HG03135 (cell line): ENCODE measurements around the gene NAA10.

Source experiments
- ATAC-seq: cut with Tn5 transposase; IDR thresholded peaks from one replicate; pipeline ENCODE4 v1.9.1; 2021; ENCODE audit warnings: mild to moderate bottlenecking, moderate library complexity; ENCODE audit not compliant: unreplicated experiment

Gene NAA10

DNA sequence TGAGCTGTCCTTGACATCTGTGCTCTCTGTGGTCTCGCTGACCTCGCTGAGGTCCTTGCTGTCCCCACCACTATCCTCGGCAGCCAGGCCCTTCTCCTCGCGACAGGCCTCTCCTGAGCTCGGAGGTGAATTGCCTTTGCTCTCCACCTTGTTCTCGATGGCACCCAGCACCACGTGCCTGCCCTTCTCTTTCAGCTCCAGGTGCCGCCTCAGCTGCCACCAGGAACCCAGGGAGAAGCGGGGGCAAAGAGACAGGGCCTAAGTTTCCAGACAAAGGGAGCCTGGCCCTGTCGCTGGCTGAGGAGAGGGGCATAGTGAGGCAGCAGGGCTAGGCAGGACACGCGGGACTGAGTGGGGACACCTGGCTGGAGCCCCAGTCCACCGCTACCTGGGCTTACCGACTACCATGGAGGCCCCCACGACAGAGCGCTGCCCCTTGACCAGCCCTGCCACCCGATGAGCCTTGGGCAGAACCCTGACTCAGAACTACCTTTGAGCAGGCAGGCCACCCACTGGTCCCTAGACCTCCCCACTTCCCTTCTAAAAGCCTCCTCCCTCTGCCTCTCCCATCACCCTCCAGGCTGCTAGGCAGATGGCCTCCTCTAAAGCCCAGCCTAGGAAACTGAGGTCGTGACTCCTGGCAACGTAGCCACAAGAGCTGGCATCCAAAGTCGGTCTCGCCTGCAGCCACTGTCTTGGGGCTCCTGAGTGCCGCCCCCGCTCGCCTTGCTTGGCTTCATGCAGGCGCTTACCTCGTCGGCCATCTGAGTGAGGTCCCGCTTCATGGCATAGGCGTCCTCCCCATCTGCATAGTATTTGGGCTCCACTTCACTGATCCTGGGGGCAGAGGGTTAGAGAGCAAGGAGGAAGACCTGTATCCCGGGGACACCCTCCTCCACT is 4.6 kb downstream of the NAA10 start:
- no peak for ATAC-seq

DNA sequence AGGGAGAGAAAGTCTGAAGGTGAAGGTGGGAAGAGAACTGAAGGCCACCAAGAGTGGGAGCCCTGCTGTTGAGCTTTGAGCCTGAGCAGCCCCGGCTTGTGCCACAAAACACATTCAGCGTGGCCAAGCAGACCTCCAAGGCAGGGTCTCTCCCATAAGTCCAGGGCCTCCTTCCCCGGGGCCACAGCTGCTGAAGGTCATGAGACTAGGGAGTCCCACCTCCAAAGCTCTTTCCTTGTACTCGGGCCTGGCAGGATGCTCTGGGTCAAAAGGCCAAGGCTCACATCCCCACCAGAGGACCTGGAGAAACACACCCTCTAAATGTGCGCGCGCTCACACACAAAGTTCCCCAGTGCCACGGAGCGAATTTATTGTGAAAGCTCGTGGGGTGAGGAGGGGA is 5.3 kb downstream of the NAA10 start:
- no peak for ATAC-seq

DNA sequence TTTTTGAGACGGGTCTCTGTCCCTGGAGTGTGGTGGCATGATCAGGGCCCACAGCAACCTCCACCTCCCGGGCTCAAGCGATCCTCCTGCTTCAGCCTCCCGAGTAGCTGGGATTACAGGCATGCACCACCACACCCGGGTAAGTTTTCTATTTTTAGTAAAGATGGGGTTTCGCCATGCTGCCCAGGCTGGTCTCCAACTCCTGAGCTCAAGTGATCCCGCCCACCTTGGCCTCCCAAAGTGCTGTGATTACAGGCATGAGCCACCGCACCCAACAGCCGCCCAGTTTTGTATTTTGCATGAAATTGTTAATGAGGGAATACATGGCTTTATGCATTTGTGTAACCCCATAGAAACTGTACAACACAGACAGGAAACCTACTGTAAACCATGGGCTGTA is 6.0 kb downstream of the NAA10 start:
- no peak for ATAC-seq

DNA sequence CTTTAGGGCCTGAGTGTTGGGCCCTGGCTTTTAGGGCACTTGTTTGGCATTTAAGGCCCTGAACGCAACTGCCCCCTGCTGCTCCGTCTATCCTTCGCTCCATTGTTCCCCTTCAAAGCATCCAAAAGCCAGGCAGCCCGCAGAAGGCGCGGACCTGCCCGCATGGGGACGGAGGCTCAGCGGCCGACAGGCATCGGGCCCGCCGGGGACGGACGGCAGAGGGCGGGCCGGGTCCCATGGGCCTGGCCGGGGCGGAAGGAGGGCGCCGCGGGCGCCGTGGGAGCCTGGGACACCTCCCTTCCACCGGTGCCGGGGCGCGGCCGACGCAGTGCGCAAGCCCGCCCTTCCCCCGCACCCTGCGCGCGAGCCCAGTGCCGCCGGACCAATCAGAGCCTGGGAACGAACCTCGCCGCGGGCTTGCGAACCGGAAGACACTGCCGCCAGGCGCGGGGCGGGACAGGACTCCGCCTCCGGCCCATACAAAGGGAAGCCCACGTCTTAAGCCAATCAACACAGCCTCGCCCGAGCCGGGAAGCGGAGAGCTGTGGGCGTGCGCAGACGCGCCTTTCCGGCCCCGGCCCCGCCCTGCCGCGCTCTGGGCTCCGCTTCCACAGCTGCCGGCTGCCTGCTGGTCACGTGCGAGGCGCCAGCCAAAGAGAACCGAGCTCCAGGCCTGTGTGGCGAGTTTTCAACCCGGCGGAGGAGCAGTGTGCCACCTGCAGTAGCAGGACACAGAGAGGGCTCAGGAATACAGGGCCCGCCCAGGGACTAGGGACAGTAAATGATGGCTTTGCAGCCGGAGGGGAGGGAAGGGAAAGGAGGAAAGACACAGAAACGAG is 6.7 kb downstream of the NAA10 start:
- ATAC-seq = peak; percentile 73

DNA sequence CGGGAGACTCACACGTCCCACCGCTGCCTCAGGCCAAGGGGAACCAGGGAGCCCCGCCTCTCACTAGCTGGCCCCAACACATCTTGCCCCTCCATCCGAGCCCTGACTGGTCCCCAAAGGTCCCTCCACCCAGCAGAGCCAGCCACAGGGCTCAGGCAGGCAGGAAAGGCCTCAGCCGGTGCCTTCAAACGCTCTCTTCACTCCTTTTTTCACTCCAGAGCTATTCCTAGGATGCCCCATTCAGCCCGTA is 7.2 kb downstream of the NAA10 start:
- ATAC-seq = no peak

DNA sequence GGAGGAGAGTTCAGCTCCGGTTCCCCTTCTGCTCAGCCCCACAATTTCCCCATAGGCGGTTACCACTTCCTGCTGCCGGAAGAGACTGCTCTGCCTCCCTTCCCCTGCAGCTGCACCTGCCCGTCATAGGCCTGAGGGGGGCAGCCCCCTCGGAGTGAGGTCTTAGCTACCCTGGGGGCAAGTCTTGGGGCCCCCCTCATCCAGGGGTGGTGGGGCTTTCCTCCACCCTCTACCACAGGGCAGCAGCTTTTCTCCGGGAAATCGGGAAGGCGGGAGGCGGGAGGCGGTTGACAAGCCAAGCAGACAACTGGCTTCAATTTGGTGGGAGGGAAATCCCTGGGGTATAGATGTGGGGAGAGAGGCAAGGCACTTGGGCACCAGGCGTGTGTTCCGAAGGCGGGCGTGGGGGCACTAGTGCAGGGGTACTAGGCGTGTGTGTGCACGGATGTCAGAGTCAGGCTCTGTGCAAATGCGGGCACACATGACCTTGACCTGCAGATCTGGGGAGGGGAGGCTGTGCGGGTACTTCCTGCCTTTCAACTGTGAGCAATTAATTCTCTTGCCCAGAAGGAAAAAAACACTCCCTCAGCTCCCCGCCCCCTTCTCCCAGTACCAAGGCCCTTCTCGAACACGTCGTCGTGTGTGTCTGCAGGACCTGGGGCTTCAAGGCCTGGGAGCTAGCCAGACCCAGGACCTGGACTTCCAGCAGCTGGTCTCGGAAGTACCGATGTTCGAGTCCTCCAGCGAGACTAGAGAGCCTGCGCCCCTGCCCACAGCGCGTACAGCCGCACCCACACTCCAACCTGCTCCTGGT is 7.8 kb downstream of the NAA10 start:
- ATAC-seq = peak; percentile 50

DNA sequence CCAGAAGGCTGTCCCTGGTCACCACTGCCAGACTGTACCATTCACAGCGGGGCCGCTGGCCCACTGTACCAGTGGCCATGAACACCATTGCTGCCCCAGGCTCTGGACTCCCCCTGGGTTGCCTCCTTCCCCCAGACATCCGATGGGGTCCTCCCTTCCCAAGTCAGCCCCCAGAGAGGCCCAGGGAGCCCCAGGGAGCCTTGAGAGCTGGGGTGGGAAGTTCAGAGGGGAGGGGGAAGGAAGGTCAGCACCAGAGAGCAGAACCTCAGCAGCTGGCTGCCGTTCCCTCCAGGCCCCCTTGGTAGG is 8.3 kb downstream of the NAA10 start:
- peak; percentile 0 for ATAC-seq

DNA sequence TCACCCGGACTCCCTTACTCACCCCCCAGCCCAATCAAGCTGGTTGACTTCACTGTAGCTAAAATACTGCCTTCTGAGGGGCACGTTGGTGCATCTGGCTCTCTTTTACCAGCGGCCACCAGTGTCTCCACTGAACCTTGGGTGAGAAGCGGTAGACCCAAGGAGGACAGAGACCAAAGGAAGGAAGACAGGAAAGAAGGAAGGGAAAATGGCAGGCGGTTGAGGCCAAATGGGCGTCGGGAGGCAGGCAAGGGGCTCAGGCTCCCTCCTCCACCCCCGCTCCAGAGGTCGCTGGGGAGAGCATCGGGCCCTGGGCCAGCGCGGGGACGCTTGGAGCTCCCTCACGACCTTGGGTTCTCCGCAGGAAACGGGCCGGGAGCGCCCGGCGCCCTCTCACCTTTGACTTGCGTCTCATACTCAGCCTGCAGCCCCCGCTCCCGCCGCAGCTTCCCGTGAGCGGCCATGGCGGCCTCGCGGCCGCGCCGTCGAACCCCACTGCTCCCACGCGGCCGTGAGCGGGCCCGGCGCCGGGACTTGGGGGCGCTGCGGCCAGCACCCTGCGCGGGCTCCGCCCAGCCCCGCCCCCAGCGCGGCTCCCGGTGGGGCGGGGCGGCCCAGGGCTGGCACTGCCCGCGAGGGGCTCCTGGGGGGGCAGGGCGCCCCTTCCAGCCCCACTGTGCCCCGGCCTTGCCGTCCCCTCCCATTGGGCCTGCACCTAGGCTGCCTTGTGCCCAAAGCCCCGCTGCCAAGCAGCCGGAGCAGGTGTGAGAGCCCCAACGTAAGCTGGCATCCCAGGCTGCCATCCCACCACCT is 8.9 kb downstream of the NAA10 start, which contains the start of gene ARHGAP4:
TSS of gene ARHGAP4 (minus strand) at position 526 of the 813 bp plus-strand sequence. CDS start at position 464, 62 bp downstream.
- ATAC-seq = no peak

DNA sequence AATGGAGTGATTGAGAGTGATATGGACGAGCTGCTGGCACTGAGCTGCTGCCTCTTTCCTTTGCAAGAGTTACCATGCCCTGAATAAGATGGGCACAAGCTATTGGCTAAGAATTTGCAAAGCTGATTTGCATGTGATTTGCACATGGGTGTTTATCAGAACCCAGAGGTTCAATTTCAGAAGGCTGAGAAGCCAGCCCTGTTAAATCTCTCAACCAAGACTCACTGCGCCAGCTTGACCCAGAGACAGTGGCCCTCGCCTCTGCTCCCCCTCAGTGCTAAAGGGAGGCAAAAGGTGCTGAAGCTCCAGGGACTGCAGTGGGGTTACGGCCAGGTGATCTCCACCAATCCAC is 9.5 kb downstream of the NAA10 start:
- no peak for ATAC-seq

DNA sequence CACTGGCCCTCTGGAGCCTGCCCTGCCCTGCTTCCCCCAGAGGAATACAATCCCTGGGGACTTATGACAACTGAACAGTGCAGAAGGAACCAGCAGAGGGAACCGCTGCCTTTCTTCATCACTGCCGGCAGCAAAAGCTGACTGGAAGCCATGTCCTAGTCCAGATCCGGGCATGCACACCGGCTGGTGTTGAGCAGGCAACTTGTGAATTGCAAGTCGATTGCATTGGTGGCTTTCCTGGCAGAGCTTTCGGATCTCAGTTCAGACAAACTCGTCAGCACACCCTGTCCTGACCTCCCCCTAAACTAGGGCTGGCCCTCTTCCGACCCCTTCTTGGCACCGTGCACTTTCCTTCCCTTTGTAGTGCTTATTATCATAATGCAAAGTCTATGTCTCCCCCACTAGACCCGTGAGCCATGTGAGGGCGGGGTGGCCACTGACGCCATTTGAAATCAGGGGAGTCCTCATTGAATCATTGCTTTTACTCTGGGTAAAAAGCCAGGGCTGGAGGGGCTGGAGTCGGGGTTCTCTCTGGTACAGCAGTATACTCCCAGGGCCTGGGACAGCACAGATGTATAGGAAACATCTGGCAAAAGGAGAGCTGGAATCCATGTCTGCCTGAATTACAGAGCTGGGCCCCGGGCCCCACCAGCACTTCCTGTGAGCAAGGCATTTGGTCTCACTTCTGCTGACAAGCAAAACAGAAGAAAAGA is 10.5 kb downstream of the NAA10 start:
- ATAC-seq = no peak

DNA sequence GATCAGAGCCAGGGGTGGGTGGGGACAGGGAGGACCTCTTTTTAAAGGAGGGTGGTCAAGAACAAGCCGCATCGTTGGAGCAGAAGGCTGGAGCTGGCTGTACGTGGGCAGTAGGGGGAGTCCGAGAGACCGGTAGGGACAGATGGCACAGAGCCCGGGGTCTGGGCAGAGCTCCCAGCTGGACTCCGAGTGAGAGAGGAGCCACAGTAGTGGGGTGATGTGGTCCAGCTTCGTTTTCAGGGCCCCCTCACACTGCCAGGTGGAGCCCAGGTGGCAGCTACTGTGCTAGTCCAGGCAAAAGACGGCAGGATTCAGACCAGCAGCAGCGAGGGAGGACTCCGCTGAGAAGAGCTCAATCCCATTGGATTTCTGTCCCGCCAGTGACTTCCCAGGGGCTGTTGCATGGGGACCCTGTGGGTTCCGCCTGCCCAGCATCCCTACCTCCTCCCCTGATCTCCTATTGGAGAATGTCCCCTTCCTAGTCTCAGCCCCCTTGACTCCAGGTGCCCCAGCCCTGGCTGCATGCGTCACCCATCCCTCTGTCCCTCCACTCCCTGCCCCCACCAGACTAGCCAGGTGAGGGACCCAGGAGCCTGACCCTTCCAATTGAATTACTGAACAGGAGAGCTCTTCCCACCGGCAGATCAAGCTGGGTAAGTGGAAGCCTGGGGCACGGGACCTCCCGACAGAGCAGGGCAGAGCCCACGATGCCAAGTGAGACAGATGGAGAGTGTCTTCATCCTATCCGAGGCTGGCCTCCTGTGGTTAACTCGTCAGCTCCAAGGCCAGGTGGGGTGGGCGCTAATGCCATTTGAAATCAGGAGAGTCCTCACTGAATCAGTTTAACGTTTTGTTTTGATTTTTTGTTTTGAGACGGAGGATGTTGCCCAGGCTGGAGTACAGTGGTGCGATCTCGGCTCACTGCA is 11.6 kb downstream of the NAA10 start:
- no peak for ATAC-seq

DNA sequence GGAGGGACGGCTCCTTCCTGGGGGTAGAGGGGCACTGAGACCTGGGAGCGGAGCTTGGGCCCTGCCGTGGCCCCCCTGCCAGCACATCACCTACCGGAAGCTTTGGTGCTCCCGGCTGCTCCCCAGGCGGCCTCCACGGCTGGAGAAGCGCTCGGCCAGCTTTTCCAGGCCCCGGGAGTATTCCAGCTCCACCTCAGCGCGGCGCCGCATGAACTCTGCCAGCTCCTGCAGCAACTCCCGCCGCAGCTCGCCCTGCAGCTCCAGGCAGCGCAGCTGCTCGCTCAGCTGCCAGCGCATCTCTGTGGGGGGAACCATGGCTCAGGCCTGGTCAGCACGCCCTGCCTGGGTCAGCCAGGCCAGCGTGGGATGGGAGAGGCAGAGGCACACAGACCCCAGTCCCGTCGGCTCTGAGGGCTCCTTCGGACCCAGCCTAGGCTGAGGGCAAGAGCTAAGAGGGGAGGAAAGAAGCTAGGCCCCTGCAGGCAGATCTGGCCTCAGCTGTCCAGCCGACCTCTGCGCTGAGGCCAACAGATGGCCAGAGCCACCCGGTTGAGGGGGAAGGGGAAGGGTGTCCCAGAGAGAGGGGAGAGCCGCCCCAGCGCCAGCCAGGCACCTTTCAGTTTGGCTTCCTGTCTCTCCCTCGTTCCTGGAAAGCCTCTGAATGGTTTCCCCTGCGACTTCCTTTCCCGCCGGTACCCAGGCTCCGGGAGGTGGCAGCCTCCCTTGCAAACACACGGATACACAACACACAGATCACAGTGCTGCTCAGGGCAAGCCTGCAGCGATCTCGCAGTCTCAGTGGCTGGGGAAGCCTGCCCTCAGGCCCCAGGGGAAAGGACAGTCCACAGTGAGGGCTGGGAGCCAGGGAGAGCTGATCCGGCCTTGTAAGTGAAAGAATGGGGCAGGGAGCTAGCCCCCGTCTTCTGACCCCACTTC is 13.1 kb downstream of the NAA10 start:
- no peak for ATAC-seq

DNA sequence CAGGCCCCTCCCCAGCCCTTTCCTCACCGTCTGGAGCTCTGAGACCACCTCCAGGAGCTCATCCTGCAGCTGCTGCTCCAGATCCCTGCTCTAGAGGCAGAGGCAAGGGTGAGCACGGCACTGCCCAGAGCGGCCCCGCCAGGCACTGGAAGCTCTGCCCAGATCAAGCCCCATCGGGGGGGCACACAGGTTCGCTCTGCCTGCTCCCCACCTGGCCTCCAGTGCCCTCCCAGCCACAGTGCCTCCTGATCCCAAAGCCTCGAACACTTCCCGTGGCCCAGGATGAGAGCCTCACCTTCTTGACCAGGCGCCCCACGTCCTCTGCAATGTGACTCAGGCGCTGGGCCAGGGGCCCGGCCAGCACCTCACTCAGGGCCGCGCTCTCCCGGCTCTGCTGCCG is 13.8 kb downstream of the NAA10 start:
- ATAC-seq = no peak

DNA sequence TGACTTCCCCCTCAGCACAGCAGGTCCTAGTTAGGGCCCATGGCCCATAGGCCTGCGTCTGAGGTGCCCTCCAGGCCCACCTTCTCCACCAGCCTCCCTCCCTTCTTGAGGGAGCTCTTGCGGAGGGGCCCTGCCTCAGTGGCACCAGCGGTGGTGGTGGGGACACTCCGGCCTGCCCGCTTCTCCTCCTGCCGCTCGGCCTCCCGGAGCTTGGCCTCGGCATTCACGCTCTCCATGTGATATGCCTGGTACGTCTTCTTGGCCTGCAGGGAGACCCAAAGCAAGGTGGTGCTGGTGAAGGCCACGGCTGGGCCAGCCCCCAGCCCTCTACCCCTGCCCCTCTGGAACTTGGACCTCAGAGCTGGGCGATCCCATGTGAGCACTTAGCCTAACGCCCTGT is 14.3 kb downstream of the NAA10 start:
- no peak for ATAC-seq

DNA sequence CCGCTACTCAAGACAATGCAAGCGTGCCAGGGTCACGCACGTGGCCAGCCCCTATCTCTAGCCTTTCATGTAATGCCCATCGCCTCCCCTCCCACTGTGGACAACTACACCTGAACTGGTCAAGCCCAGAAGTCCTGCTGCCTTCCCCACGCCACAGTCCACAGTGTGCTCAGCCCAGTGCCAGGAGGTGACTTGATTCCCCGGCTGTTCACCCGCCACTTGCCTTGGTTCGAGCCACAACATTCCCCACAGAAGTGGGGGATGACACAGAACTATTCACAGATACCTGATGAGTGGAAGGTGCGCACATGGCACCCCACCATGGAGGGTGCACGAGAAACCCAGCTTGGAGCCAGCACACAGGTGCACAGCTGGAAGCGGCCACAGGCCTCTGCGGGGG is 15.6 kb downstream of the NAA10 start:
- ATAC-seq = no peak

DNA sequence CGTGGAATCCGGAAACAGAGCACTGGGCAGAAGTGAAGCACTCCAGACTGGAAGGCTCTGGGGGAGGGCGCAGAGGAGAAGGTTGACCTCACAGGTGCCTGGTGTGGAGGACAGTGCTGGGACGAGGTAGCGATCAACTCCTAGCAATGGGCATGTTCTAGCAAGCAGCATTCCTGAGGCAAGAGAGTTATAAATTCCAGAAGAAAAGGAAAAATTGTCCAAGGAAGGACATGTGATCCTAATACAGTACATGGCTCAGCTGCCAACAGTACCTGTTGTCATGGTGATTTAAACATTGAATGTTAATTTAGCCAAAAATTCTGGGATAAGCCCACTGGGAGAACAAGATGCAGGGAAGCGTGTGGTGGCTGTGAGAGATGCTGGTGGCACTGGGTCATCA is 17.0 kb downstream of the NAA10 start:
- ATAC-seq = no peak

DNA sequence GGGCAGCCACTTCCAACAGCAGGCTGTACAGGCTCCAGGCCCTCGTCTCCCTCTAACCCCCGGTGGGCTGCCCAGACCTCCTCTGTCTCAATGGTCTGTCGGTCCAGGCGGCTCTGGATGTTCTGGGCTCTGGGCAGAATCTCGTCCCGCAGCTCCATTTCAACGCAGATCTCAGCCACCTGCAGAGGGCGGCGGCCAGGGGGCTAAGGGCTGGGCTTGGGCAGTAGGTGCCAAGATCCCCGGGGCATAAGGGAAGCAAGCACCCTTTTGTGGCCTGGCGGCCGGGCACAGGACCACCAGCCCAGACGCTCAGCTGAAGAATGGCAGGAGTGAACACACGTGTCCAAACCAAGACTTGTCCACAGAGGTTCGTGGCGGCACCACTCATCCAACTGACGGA is 21.1 kb downstream of the NAA10 start:
- no peak for ATAC-seq

DNA sequence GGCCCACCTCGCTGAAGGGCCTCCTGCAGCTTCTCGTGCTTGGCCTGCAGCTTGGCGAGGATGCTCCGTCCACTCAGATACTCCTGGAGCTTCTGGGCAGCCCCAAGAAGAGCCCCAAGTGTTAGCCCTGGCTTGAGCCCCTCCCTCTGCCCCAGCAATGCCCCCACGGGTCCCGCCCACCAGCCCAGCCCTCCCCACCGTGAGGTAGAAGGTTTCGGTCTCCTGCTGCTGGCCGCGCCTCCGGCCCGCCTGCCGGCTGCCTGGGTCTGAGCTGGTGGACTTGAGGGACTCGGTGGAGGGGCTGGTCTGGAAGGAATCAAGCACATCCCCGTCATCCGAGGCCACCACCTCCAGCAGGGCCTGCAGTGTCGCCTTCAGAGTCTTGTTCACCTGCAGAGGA is 21.6 kb downstream of the NAA10 start:
- ATAC-seq = no peak
